H1 (cell line): ENCODE measurements around the gene SELENOF. TPM values are rescaled to one million over a fixed set of nuclear protein-coding genes. Genes with fewer than 3 reads are reported as not detected.

Experiments used
- CTCF ChIA-PET: fragments of 300-600 bp; sonication (Branson Sonifier 250); formaldehyde crosslinking; loops from one replicate; lab custom pipeline; 2021; ENCODE audit not compliant: partially characterized antibody; lab: Charles Lee
- POLR2A ChIA-PET: fragments of 300-600 bp; sonication (Branson Sonifier 250); formaldehyde crosslinking; loops from one replicate; lab custom pipeline; 2021; ENCODE audit warnings: inconsistent platforms; ENCODE audit not compliant: partially characterized antibody; lab: Charles Lee
- DNase-seq, 2 experiments: peaks; one replicate each; pipeline versions ENCODE4 v3.0.0 to v3.0.0-alpha.2; 2010 to 2022; ENCODE audit warnings: low spot score in 2 of 2, low read depth in 1 of 2, mixed read lengths in 1 of 2
- FAIRE-seq: peaks from 2 replicates; lab custom pipeline; 2011; peaks lifted over from hg19 to GRCh38; lab: Jason Lieb, UNC
- H2AFZ ChIP-seq: 2 replicates; pipeline ENCODE4 v1.8.1; 2012; ENCODE audit warnings: low read length, inconsistent platforms
- H2AK5ac ChIP-seq: 2 replicates; pipeline ENCODE4 v1.6.1; 2013; ENCODE audit warnings: low read depth, low read length
- H2BK120ac ChIP-seq: replicated peaks from 2 replicates; pipeline ENCODE3; 2013; ENCODE audit warnings: low read depth, low read length, inconsistent platforms
- H2BK12ac ChIP-seq: 2 replicates; pipeline ENCODE4 v1.6.1; 2013; ENCODE audit warnings: low read depth, low read length
- H2BK15ac ChIP-seq: 2 replicates; pipeline ENCODE4 v1.6.1; 2013; ENCODE audit warnings: low read length
- H2BK20ac ChIP-seq: 2 replicates; pipeline ENCODE4 v1.6.1; 2013; ENCODE audit warnings: low read length
- H2BK5ac ChIP-seq: 2 replicates; pipeline ENCODE4 v1.6.1; 2013; ENCODE audit warnings: low read depth, low read length
- H3K14ac ChIP-seq: 2 replicates; pipeline ENCODE4 v1.6.1; 2013; ENCODE audit warnings: inconsistent platforms; ENCODE audit not compliant: insufficient read length
- H3K18ac ChIP-seq: 2 replicates; pipeline ENCODE4 v1.6.1; 2013; ENCODE audit warnings: low read length; ENCODE audit errors: extremely low read depth
- H3K23ac ChIP-seq: 2 replicates; pipeline ENCODE4 v1.6.1; 2013; ENCODE audit warnings: inconsistent platforms; ENCODE audit not compliant: insufficient read length
- H3K23me2 ChIP-seq: 2 replicates; pipeline ENCODE4 v1.6.1; 2013; ENCODE audit warnings: low read depth, low read length
- H3K27ac ChIP-seq: 2 replicates; pipeline ENCODE4 v1.6.1; 2011; ENCODE audit warnings: low read depth, low read length, inconsistent platforms
- H3K27me3 ChIP-seq, 4 experiments: replicated peaks in 1 of 4; 1 replicate in 1 of 4; 2 replicates in 3 of 4; pipeline versions ENCODE4 v1.6.1 to v1.8.1; 2011 to 2013; ENCODE audit warnings: low read length in 3 of 4, mild to moderate bottlenecking in 3 of 4, inconsistent platforms in 2 of 4, mixed read lengths in 2 of 4, moderate library complexity in 1 of 4; ENCODE audit not compliant: control insufficient read depth in 3 of 4, insufficient read depth in 3 of 4; ENCODE audit errors: extremely low read depth in 1 of 4
- H3K36me3 ChIP-seq, 4 experiments: 2 replicates each; pipeline versions ENCODE4 v1.6.1 to v1.8.1; 2011 to 2013; ENCODE audit warnings: mild to moderate bottlenecking in 4 of 4, low read length in 3 of 4, moderate library complexity in 2 of 4, control low read depth in 1 of 4, inconsistent platforms in 1 of 4; ENCODE audit not compliant: insufficient read depth in 4 of 4, control insufficient read depth in 2 of 4
- H3K4ac ChIP-seq: replicated peaks from 2 replicates; pipeline ENCODE3; 2013; ENCODE audit warnings: low read length, low read depth, mixed read lengths, inconsistent platforms; ENCODE audit not compliant: insufficient read length
- H3K4me1 ChIP-seq, 4 experiments: replicated peaks in 1 of 4; 1 replicate in 1 of 4; 2 replicates in 3 of 4; pipeline versions ENCODE4 v1.6.1 to v1.8.1; 2011 to 2013; ENCODE audit warnings: low read length in 3 of 4, inconsistent platforms in 2 of 4, mixed read lengths in 1 of 4; ENCODE audit not compliant: insufficient read depth in 4 of 4, control insufficient read depth in 3 of 4
- H3K4me2 ChIP-seq, 2 experiments: 2 replicates each; pipeline versions ENCODE4 v1.6.1 to v1.8.1; 2011 to 2013; ENCODE audit warnings: low read depth in 2 of 2, low read length in 2 of 2, control low read depth in 1 of 2, inconsistent platforms in 1 of 2, mild to moderate bottlenecking in 1 of 2; ENCODE audit not compliant: insufficient read depth in 1 of 2
- H3K4me3 ChIP-seq, 4 experiments: fragments of 200-600, 300-600 bp in 1 of 4; sonication (generic), shearing (Covaris generic), sonication (Bioruptor Twin) in 1 of 4; 2 replicates each; pipeline versions ENCODE4 v1.5.1 to v1.8.1; 2011 to 2016; ENCODE audit warnings: low read length in 4 of 4, low read depth in 3 of 4, control low read depth in 2 of 4, inconsistent platforms in 2 of 4, mild to moderate bottlenecking in 2 of 4, mixed read lengths in 1 of 4, moderate library complexity in 1 of 4; ENCODE audit not compliant: insufficient read depth in 2 of 4; ENCODE audit errors: extremely low read depth in 1 of 4
- H3K56ac ChIP-seq: replicated peaks from 2 replicates; pipeline ENCODE3; 2013; ENCODE audit warnings: low read depth, mild to moderate bottlenecking, mixed read lengths, low read length, inconsistent platforms; ENCODE audit not compliant: insufficient read length
- H3K79me1 ChIP-seq: 2 replicates; pipeline ENCODE4 v1.6.1; 2013; ENCODE audit warnings: low read depth, low read length, control low read depth
- H3K79me2 ChIP-seq, 2 experiments: 2 replicates each; pipeline versions ENCODE4 v1.6.1 to v1.8.1; 2012 to 2013; ENCODE audit warnings: low read length in 2 of 2, mild to moderate bottlenecking in 2 of 2, inconsistent platforms in 1 of 2; ENCODE audit not compliant: insufficient read depth in 2 of 2, control insufficient read depth in 1 of 2
- H3K9ac ChIP-seq, 4 experiments: replicated peaks in 1 of 4; 1 replicate in 1 of 4; 2 replicates in 3 of 4; pipeline versions ENCODE4 v1.6.1 to v1.8.1; 2011 to 2013; ENCODE audit warnings: low read depth in 3 of 4, low read length in 3 of 4, control low read depth in 2 of 4, mild to moderate bottlenecking in 2 of 4, moderate library complexity in 2 of 4, inconsistent platforms in 1 of 4; ENCODE audit errors: extremely low read depth in 1 of 4
- H3K9me3 ChIP-seq, 2 experiments: 2 replicates each; pipeline versions ENCODE4 v1.6.1 to v1.8.1; 2012 to 2013; ENCODE audit warnings: mild to moderate bottlenecking in 2 of 2, moderate library complexity in 2 of 2, control low read depth in 1 of 2, inconsistent platforms in 1 of 2, low read depth in 1 of 2, low read length in 1 of 2, mixed read lengths in 1 of 2; ENCODE audit not compliant: insufficient read depth in 2 of 2
- H4K20me1 ChIP-seq, 2 experiments: replicated peaks in 1 of 2; 2 replicates each; pipeline versions ENCODE3 to v1.8.1; 2011 to 2013; ENCODE audit warnings: inconsistent platforms in 2 of 2, low read length in 2 of 2, mild to moderate bottlenecking in 1 of 2; ENCODE audit not compliant: insufficient read depth in 2 of 2, control insufficient read depth in 1 of 2
- H4K5ac ChIP-seq: 2 replicates; pipeline ENCODE4 v1.6.1; 2013; ENCODE audit warnings: low read length, low read depth, mixed read lengths, inconsistent platforms; ENCODE audit not compliant: insufficient read length
- H4K8ac ChIP-seq: 2 replicates; pipeline ENCODE4 v1.8.0; 2013; ENCODE audit warnings: mild to moderate bottlenecking, moderate library complexity, low read length, inconsistent platforms; ENCODE audit not compliant: insufficient read depth; ENCODE audit errors: extremely low read depth
- H4K91ac ChIP-seq: replicated peaks from 2 replicates; pipeline ENCODE3; 2013; ENCODE audit warnings: low read length, mixed read lengths, inconsistent platforms; ENCODE audit not compliant: insufficient read length
- ATF2 ChIP-seq: IDR thresholded peaks from 2 replicates; pipeline ENCODE4 v1.6.1; 2012; ENCODE audit warnings: low read length, inconsistent platforms
- CBX8 ChIP-seq: fragments of 300-800, 300-1000 bp; sonication (generic); IDR thresholded peaks from 2 replicates; pipeline ENCODE4 v1.7.1; 2016; ENCODE audit warnings: low read depth, low read length, borderline replicate concordance
- CREB1 ChIP-seq: IDR thresholded peaks from 2 replicates; pipeline ENCODE4 v1.6.1; 2012; ENCODE audit warnings: inconsistent platforms
- CTBP2 ChIP-seq: IDR thresholded peaks from 2 replicates; pipeline ENCODE4 v1.7.0; 2011; ENCODE audit warnings: borderline replicate concordance, mild to moderate bottlenecking, moderate library complexity, mixed read lengths, low read length; ENCODE audit not compliant: insufficient read depth, insufficient read length
- E2F6 ChIP-seq: IDR thresholded peaks from 2 replicates; pipeline ENCODE4 v1.6.1; 2012; ENCODE audit warnings: inconsistent platforms
- NRF1 ChIP-seq: IDR thresholded peaks from 2 replicates; pipeline ENCODE4 v1.6.1; 2011; ENCODE audit warnings: mild to moderate bottlenecking, low read depth, low read length, improper control_type of control experiment
- SAP30 ChIP-seq: fragments of 300-600 bp; sonication (generic); IDR thresholded peaks from 2 replicates; pipeline ENCODE4 v1.7.1; 2012; ENCODE audit warnings: low read length, moderate library complexity, mild to moderate bottlenecking, inconsistent platforms; ENCODE audit not compliant: insufficient read depth, insufficient replicate concordance
- SIX5 ChIP-seq: IDR thresholded peaks from 2 replicates; pipeline ENCODE4 v1.6.1; 2011; ENCODE audit warnings: mild to moderate bottlenecking, low read depth, low read length
- SP2 ChIP-seq: IDR thresholded peaks from 2 replicates; pipeline ENCODE4 v1.6.1; 2012; ENCODE audit warnings: mild to moderate bottlenecking, low read length, inconsistent platforms
- ZNF274 ChIP-seq: IDR thresholded peaks from 2 replicates; pipeline ENCODE4 v1.7.0; 2012; ENCODE audit warnings: low read length, borderline replicate concordance; ENCODE audit errors: extremely low read depth
- WGBS, 2 experiments: shearing (Covaris generic) in 1 of 2; methylation state at CpG; one replicate each; pipeline versions ENCODE4 v1.1.6 to v1.1.7; 2013 to 2015; ENCODE audit warnings: low lambda C conversion rate in 2 of 2, mixed read lengths in 2 of 2, inconsistent platforms in 1 of 2, low coverage in 1 of 2, missing lambda C conversion rate in 1 of 2; ENCODE audit not compliant: insufficient replicate concordance in 2 of 2, insufficient coverage in 1 of 2, insufficient read length in 1 of 2; ENCODE audit errors: extremely low coverage in 1 of 2, missing lambda C conversion rate in 1 of 2; 5-methylcytosine and 5-hydroxymethylcytosine counted together
- polyA plus RNA-seq, 7 experiments: library from polyadenylated mRNA; depleted of rRNA in 3 of 7; stranded (reverse) in 5 of 7; unstranded in 2 of 7; fragments of >200 nt in 5 of 7; fragments of 200-250 nt in 2 of 7; gene quantifications; 1 replicate in 5 of 7; 2 replicates in 1 of 7; 4 replicates in 1 of 7; pipeline versions ENCODE4 v1.2.1 to v1.2.3, GENCODE V29; 2011 to 2013; ENCODE audit warnings: missing spikeins in 2 of 7, mixed read lengths in 2 of 7
- total RNA-seq: library from RNA; stranded (reverse); fragmentation: NEBNext Ultra II Directional; extraction: Animal tissue kit (Norgen Biotek cat#: 25700); gene quantifications from 2 replicates; pipeline ENCODE4 v1.2.1, GENCODE V29; 2021
- TF ChIP-seq, protein P1 (sequence below): IDR thresholded peaks from 2 replicates; pipeline ENCODE4 v1.6.1; 2012; ENCODE audit warnings: inconsistent platforms

Gene SELENOF
- total and polyA plus RNA-seq, 2 of the 8 experiments (the other 6 are each of a cell fraction or from before 2014, with no cell fraction given) = 70.7 to 163 TPM

- H3K4ac ChIP-seq = no peak overlapping the region
- whole genome bisulfite sequencing, 2 experiments = 85% methylated on average over 3 of the region's 3 CpGs; no CpG with 5 or more reads in 1 of the 2 experiments
- H3K23me2 ChIP-seq = no peaks in the 10 kb centered on the region
- no peak overlapping the region for H3K56ac ChIP-seq
- H2AK5ac ChIP-seq = no peak overlapping the region
- H3K36me3 ChIP-seq = no peaks in the 10 kb centered on the region
- H3K79me1 ChIP-seq = peaks cover 2% of the 10 kb centered on the region; the same call in 1 of the 2 replicates
- no peak overlapping the region for H2BK15ac ChIP-seq
- H4K20me1 ChIP-seq = peaks cover 0 to 1% of the 10 kb centered on the region in 2 experiments
- no peak overlapping the region for H3K27ac ChIP-seq
- no peak overlapping the region for H4K5ac ChIP-seq
- no peak overlapping the region for H3K18ac ChIP-seq
- H3K79me2 ChIP-seq = peaks cover 0 to 90% of the 10 kb centered on the region in 2 experiments; a peak in 3 of 4 replicates
- no peak overlapping the region for H2BK5ac ChIP-seq
- H4K8ac ChIP-seq = no peak overlapping the region; the same call in 1 of the 2 replicates
- no peak overlapping the region for H2AFZ ChIP-seq
- ChIA-PET POLR2A (interaction anchor here (1.3 kb wide), 1 partner anchor 43 kb away, joined by 3 read pairs; no protein-coding TSS in a partner anchor), CTCF (interaction anchor here (0.6 to 2.2 kb wide), 3 partner anchors 10 to 34 kb away, joined by 4 to 8 read pairs (median 7); no protein-coding TSS in a partner anchor)
- H3K9me3 ChIP-seq = peaks cover 0 to 2% of the 10 kb centered on the region in 2 experiments; a peak in 1 of 4 replicates
- H3K14ac ChIP-seq = no peak overlapping the region
- no peak overlapping the region for H2BK120ac ChIP-seq
- peaks cover 0 to 10% (median 4%) of the 10 kb centered on the region in 4 experiments; a peak in 4 of 7 replicates for H3K4me1 ChIP-seq
- no peaks in the 10 kb centered on the region for H3K27me3 ChIP-seq
- FAIRE-seq = no peak
- H2BK12ac ChIP-seq = no peak overlapping the region
- H3K9ac ChIP-seq = no peak overlapping the region
- H3K4me2 ChIP-seq = no peak overlapping the region
- no peak overlapping the region for H4K91ac ChIP-seq
- H3K23ac ChIP-seq = no peak overlapping the region
- no peak overlapping the region for H2BK20ac ChIP-seq
- no peak for DNase-seq
- H3K4me3 ChIP-seq = no peak overlapping the region
- TF ChIP-seq ZNF274 = no peak
- no peak for TF ChIP-seq CBX8
- TF ChIP-seq E2F6 = no peak
- no peak for TF ChIP-seq ATF2
- TF ChIP-seq SP2 = no peak
- no peak for TF ChIP-seq CTBP2
- no peak for TF ChIP-seq SAP30
- no peak for TF ChIP-seq SIX5
- no peak for TF ChIP-seq NRF1
- TF ChIP-seq CREB1 = no peak
- TF ChIP-seq, protein P1, sequence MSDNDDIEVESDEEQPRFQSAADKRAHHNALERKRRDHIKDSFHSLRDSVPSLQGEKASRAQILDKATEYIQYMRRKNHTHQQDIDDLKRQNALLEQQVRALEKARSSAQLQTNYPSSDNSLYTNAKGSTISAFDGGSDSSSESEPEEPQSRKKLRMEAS = no peak
Observed at GRCh38 chr1:86953167-86953566, 39.2 kb upstream of the SELENOF start.
